Left ventricle myocardium inferior (tissue), 1 donor: ENCODE results near the gene DHX15. TPM values are rescaled to one million over a fixed set of nuclear protein-coding genes. Genes with fewer than 3 reads are reported as not detected.
"Not testable (repeated sequence)": the region's sequence is repeated elsewhere in the genome, so short reads cannot be mapped to it uniquely, and the experiment has no call there.

Experiments
- DNase-seq: peaks from one replicate; pipeline ENCODE4 v3.0.0-alpha.2; 2020
- H3K27ac ChIP-seq: fragments of 200-600 bp; replicated peaks from 2 replicates; pipeline ENCODE4 v1.8.0; 2021
- H3K27me3 ChIP-seq: fragments of 200-600 bp; 2 replicates; pipeline ENCODE4 v1.8.0; 2021; ENCODE audit warnings: low read depth
- H3K36me3 ChIP-seq: fragments of 200-600 bp; 2 replicates; pipeline ENCODE4 v1.8.0; 2021
- H3K4me1 ChIP-seq: fragments of 200-600 bp; 2 replicates; pipeline ENCODE4 v1.8.0; 2021
- H3K4me3 ChIP-seq: fragments of 200-600 bp; 2 replicates; pipeline ENCODE4 v1.8.0; 2021; ENCODE audit warnings: mild to moderate bottlenecking, moderate library complexity
- H3K9me3 ChIP-seq: fragments of 200-600 bp; replicated peaks from 2 replicates; pipeline ENCODE4 v1.8.0; 2021
- CTCF ChIP-seq: fragments of 200-600 bp; IDR thresholded peaks from 2 replicates; pipeline ENCODE4 v1.8.0; 2021; ENCODE audit warnings: antibody characterized with exemption, mild to moderate bottlenecking, borderline replicate concordance
- intact Hi-C: fragments of 100-400 bp; cut with micrococcal nuclease; formaldehyde crosslinking; loops from one replicate; pipeline ENCODE4 v1.11.0; 2022
- total RNA-seq: library from RNA; stranded (reverse); fragmentation: NEBNext Ultra II Directional; extraction: Animal tissue kit (Norgen Biotek cat#: 25700); gene quantifications from one replicate; pipeline ENCODE4 v1.2.1, GENCODE V29; 2021
- donor health status: DM: no; HTN: yes; CAD: no; lungs with severe emphysema.

DHX15 gene
- total RNA-seq, 1 donor from 2014 or later: 50.7 TPM

GRCh38 chr4:24510091-24510490 lies 74.3 kb downstream of the DHX15 start:
- H3K4me1 ChIP-seq: no peaks in the 10 kb centered on the region
- intact Hi-C loops: no loop called here
- no peak for DNase-seq
- H3K36me3 ChIP-seq: peaks cover 7% of the 10 kb centered on the region
- H3K27me3 ChIP-seq: no peaks in the 10 kb centered on the region
- H3K4me3 ChIP-seq: no peak overlapping the region
- no peaks in the 10 kb centered on the region for H3K9me3 ChIP-seq
- no peak for TF ChIP-seq CTCF
- H3K27ac ChIP-seq: no peak overlapping the region

GRCh38 chr4:24508541-24508940 lies 75.8 kb downstream of the DHX15 start:
- DNase-seq: no peak
- intact Hi-C loops: no loop called here
- H3K36me3 ChIP-seq: peaks cover under 1% of the 10 kb centered on the region

GRCh38 chr4:24507439-24507838 lies 76.9 kb downstream of the DHX15 start:
- Histone ChIP-seq H3K36me3 (no peaks in the 10 kb centered on the region), H3K27ac (no peak overlapping the region), H3K27me3 (no peaks in the 10 kb centered on the region), H3K4me1 (no peaks in the 10 kb centered on the region), H3K9me3 (no peaks in the 10 kb centered on the region), H3K4me3 (no peak overlapping the region)
- TF ChIP-seq CTCF: no peak
- intact Hi-C loops: no loop called here
- DNase-seq: no peak

More at GRCh38 chr4:24508541-24508940, 75.8 kb downstream of the DHX15 start:
- no peak overlapping the region for H3K27ac ChIP-seq
- H3K9me3 ChIP-seq: no peaks in the 10 kb centered on the region
- no peaks in the 10 kb centered on the region for H3K4me1 ChIP-seq
- H3K27me3 ChIP-seq: no peaks in the 10 kb centered on the region
- no peak overlapping the region for H3K4me3 ChIP-seq
- no peak for TF ChIP-seq CTCF

GRCh38 chr4:24503090-24503489 lies 81.3 kb downstream of the DHX15 start:
- intact Hi-C loops: not testable (repeated sequence)

GRCh38 chr4:24497221-24497620 lies 87.1 kb downstream of the DHX15 start:
- no peak for TF ChIP-seq CTCF
- peaks cover 2% of the 10 kb centered on the region for H3K27me3 ChIP-seq
- intact Hi-C loops: loop anchor here (10.0 kb wide), 2 partner anchors 168 to 198 kb away; no protein-coding TSS in a partner anchor

More at GRCh38 chr4:24503090-24503489, 81.3 kb downstream of the DHX15 start:
- not testable (repeated sequence) for H3K4me3 ChIP-seq, H3K27me3 ChIP-seq, H3K36me3 ChIP-seq, H3K9me3 ChIP-seq, H3K4me1 ChIP-seq, H3K27ac ChIP-seq, DNase-seq

GRCh38 chr4:24496597-24496996 lies 87.8 kb downstream of the DHX15 start:
- Histone ChIP-seq H3K4me1 (no peaks in the 10 kb centered on the region), H3K36me3 (no peaks in the 10 kb centered on the region), H3K27me3 (peaks cover 2% of the 10 kb centered on the region), H3K27ac (no peak overlapping the region), H3K4me3 (no peak overlapping the region), H3K9me3 (peaks cover 5% of the 10 kb centered on the region)
- no peak for DNase-seq
- TF ChIP-seq CTCF: no peak
- intact Hi-C loops: loop anchor here (10.0 kb wide), 2 partner anchors 168 to 198 kb away; no protein-coding TSS in a partner anchor

More at GRCh38 chr4:24497221-24497620, 87.1 kb downstream of the DHX15 start:
- Histone ChIP-seq H3K4me1 (no peaks in the 10 kb centered on the region), H3K4me3 (no peak overlapping the region), H3K36me3 (no peaks in the 10 kb centered on the region), H3K9me3 (peaks cover 5% of the 10 kb centered on the region), H3K27ac (no peak overlapping the region)
- DNase-seq: no peak
